A673 (cell line): Measurements from ENCODE around the gene FAM83D. TPM values are rescaled to one million over a fixed set of nuclear protein-coding genes. Genes with fewer than 3 reads are reported as not detected.

Experiments
- BruUV-seq: library from RNA; stranded (reverse); fragments of 400-500 nt; replicated peaks from 2 replicates; lab custom pipeline; 2021; lab: Mats Ljungman, UMichigan
- CTCF ChIA-PET: fragments of 300-600 bp; sonication (Branson Sonifier 250); formaldehyde crosslinking; loops from one replicate; lab custom pipeline; 2022; ENCODE audit warnings: antibody characterized with exemption; lab: Charles Lee
- POLR2A ChIA-PET: fragments of 300-600 bp; sonication (Branson Sonifier 250); formaldehyde crosslinking; loops from one replicate; lab custom pipeline; 2022; ENCODE audit warnings: antibody characterized with exemption; ENCODE audit not compliant: low non-redundant PET; lab: Charles Lee
- DNase-seq: peaks from one replicate; pipeline ENCODE4 v3.0.0-alpha.2; 2015; ENCODE audit warnings: low spot score
- H3K27ac ChIP-seq: fragments of 200-600 bp; sonication (generic); 2 replicates; pipeline ENCODE4 v1.5.1; 2016; ENCODE audit warnings: mixed run types, low read depth, mild to moderate bottlenecking, mixed read lengths, antibody characterized with exemption, low read length; ENCODE audit not compliant: poor library complexity, severe bottlenecking
- H3K27me3 ChIP-seq: fragments of 200-600 bp; sonication (generic); replicated peaks from 2 replicates; pipeline ENCODE4 v1.6.1; 2017; ENCODE audit warnings: mixed run types, low read depth, mild to moderate bottlenecking, mixed read lengths, antibody characterized with exemption, low read length; ENCODE audit not compliant: insufficient read depth, poor library complexity
- H3K36me3 ChIP-seq: fragments of 200-600 bp; sonication (generic); 2 replicates; pipeline ENCODE4 v1.6.1; 2016; ENCODE audit warnings: mixed run types, mild to moderate bottlenecking, mixed read lengths, antibody characterized with exemption, low read length; ENCODE audit not compliant: insufficient read depth, poor library complexity, severe bottlenecking
- H3K4me1 ChIP-seq: fragments of 200-600 bp; sonication (generic); 2 replicates; pipeline ENCODE4 v1.6.1; 2017; ENCODE audit warnings: mixed run types, mild to moderate bottlenecking, mixed read lengths, antibody characterized with exemption, low read length; ENCODE audit not compliant: insufficient read depth, poor library complexity, severe bottlenecking
- H3K4me3 ChIP-seq: fragments of 200-600 bp; sonication (generic); 2 replicates; pipeline ENCODE4 v1.5.1; 2016; ENCODE audit warnings: low read depth, mixed run types, mild to moderate bottlenecking, mixed read lengths, low read length; ENCODE audit not compliant: poor library complexity, severe bottlenecking
- H3K9me3 ChIP-seq: fragments of 200-600 bp; sonication (generic); 2 replicates; pipeline ENCODE4 v1.6.1; 2016; ENCODE audit warnings: mixed run types, low read depth, mild to moderate bottlenecking, mixed read lengths, antibody characterized with exemption, low read length; ENCODE audit not compliant: poor library complexity, severe bottlenecking
- CTCF ChIP-seq: fragments of 300-800, 200-600 bp; sonication (generic); conservative IDR thresholded peaks from 2 replicates; pipeline ENCODE4 v1.5.1; 2017; ENCODE audit warnings: low read depth, mild to moderate bottlenecking, antibody characterized with exemption, low read length, moderate library complexity, mixed read lengths
- EZH2 ChIP-seq: fragments of 200-600 bp; sonication (generic); IDR thresholded peaks from 2 replicates; pipeline ENCODE4 v1.6.1; 2017; ENCODE audit warnings: borderline replicate concordance, low read depth, mild to moderate bottlenecking, mixed read lengths, antibody characterized with exemption, low read length; ENCODE audit not compliant: poor library complexity, severe bottlenecking
- intact Hi-C: fragments of 100-400 bp; cut with micrococcal nuclease; formaldehyde crosslinking; loops from one replicate; pipeline ENCODE4 v1.10.0; 2022; ENCODE audit not compliant: unreplicated experiment
- total RNA-seq: library from RNA; stranded (reverse); gene quantifications from 2 replicates; pipeline ENCODE4 v1.2.3, GENCODE V29; 2021

Gene FAM83D
- total RNA-seq, 1 experiment from 2014 or later = 74.0 TPM

- ChIA-PET POLR2A (no interaction called here), CTCF (no interaction called here)
- Histone ChIP-seq H3K36me3 (no peaks in the 10 kb centered on the region), H3K9me3 (no peaks in the 10 kb centered on the region), H3K4me3 (no peak overlapping the region), H3K4me1 (peaks cover 13% of the 10 kb centered on the region), H3K27me3 (no peaks in the 10 kb centered on the region), H3K27ac (no peak overlapping the region)
- BruUV-seq = no TSS peak
- intact Hi-C loops = no loop called here
- DNase-seq = no peak
- TF ChIP-seq CTCF (no peak), EZH2 (no peak)
These were observed 37.5 kb downstream of the FAM83D start for GRCh38 chr20:38963745-38964144.

GRCh38 chr20:38965264-38965663, 39.0 kb downstream of the FAM83D start:
- Histone ChIP-seq H3K9me3 (no peaks in the 10 kb centered on the region), H3K27me3 (no peaks in the 10 kb centered on the region), H3K36me3 (peaks cover 11% of the 10 kb centered on the region), H3K27ac (no peak overlapping the region), H3K4me1 (peaks cover 13% of the 10 kb centered on the region), H3K4me3 (no peak overlapping the region)
- no peak for DNase-seq
- no TSS peak for BruUV-seq
- POLR2A ChIA-PET = no interaction called here
- intact Hi-C loops = no loop called here
- TF ChIP-seq CTCF = no peak
- TF ChIP-seq EZH2 = no peak
- CTCF ChIA-PET = no interaction called here

- no peak overlapping the region for H3K4me3 ChIP-seq
- H3K27ac ChIP-seq = no peak overlapping the region
- TF ChIP-seq CTCF = no peak
- TF ChIP-seq EZH2 = no peak
- H3K27me3 ChIP-seq = no peaks in the 10 kb centered on the region
- ChIA-PET POLR2A (no interaction called here), CTCF (no interaction called here)
- no TSS peak for BruUV-seq
- DNase-seq = no peak
- intact Hi-C loops = no loop called here
- H3K9me3 ChIP-seq = no peaks in the 10 kb centered on the region
- H3K36me3 ChIP-seq = peaks cover 17% of the 10 kb centered on the region
- peaks cover 5% of the 10 kb centered on the region for H3K4me1 ChIP-seq
These were observed 41.9 kb downstream of the FAM83D start for GRCh38 chr20:38968090-38968489.
